Astrocyte of the cerebellum (primary cell): ENCODE results near the gene FRAT2.

Experiments
- DNase-seq: peaks from one replicate; pipeline ENCODE4 v3.0.0-alpha.2; 2011; ENCODE audit warnings: low read depth
- H3K4me3 ChIP-seq: 2 replicates; pipeline ENCODE4 v1.5.1; 2011; ENCODE audit warnings: mild to moderate bottlenecking, low read depth, low read length, moderate library complexity
- CTCF ChIP-seq: IDR thresholded peaks from 2 replicates; pipeline ENCODE4 v1.5.1; 2012; ENCODE audit warnings: low read length, low read depth, moderate library complexity, mild to moderate bottlenecking; ENCODE audit errors: missing control alignments
- in situ Hi-C: cut with HindIII; loops from 2 replicates; pipeline ENCODE4 v1.10.0; 2017; ENCODE audit warnings: low sequenced_read_pairs

The FRAT2 gene

GRCh38 chr10:97307866-97308780 is 26.4 kb downstream of the FRAT2 start:
- in situ Hi-C loops = no loop called here
- no peak overlapping the region for H3K4me3 ChIP-seq
- no peak for DNase-seq
- TF ChIP-seq CTCF = no peak

- no peak for TF ChIP-seq CTCF
- no peak for DNase-seq
- H3K4me3 ChIP-seq = no peak overlapping the region
- in situ Hi-C loops = no loop called here
These were observed 27.1 kb downstream of the FRAT2 start for GRCh38 chr10:97307441-97307840.

- H3K4me3 ChIP-seq = no peak overlapping the region
- in situ Hi-C loops = no loop called here
- DNase-seq = no peak
- no peak for TF ChIP-seq CTCF
These were observed 32.3 kb downstream of the FRAT2 start for GRCh38 chr10:97302088-97302791.

- in situ Hi-C loops = no loop called here
- H3K4me3 ChIP-seq = no peak overlapping the region
- TF ChIP-seq CTCF = no peak
- DNase-seq = no peak
These were observed 33.5 kb downstream of the FRAT2 start for GRCh38 chr10:97300980-97301379.

GRCh38 chr10:97298223-97298571 is 36.3 kb downstream of the FRAT2 start:
- DNase-seq = no peak
- H3K4me3 ChIP-seq = no peak overlapping the region
- no peak for TF ChIP-seq CTCF
- in situ Hi-C loops = no loop called here

GRCh38 chr10:97297556-97298222 is 36.8 kb downstream of the FRAT2 start:
- no peak for TF ChIP-seq CTCF
- H3K4me3 ChIP-seq = no peak overlapping the region
- no peak for DNase-seq
- in situ Hi-C loops = no loop called here
